ENCODE results near the gene HPCAL4.

The HPCAL4 gene

DNA sequence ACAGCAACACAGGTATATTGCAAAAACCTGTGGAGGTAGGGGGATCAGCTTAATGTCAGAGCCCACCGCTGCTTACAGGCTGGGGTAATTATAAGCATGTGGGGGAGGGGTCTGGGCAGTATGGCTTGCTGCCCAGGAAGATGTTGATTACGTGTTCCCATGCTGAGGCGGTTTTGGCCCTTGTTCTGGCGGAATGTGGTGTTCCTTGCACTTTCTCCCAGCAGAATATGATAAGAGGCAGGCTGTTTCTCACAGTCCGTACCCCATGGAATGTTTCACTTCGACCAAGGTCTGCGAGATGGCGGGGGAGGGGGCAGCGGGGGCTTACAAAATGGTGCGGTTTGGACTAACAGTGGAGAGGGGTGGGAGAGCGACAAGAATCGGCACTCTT is 9.8 kb upstream of the HPCAL4 start:
- no peak for DNase-seq (ENCODE audit: low spot score)

- DNase-seq (ENCODE audit: low spot score), result no peak
Measured at GRCh38 chr1:39700348-39700747, 9.1 kb upstream of the HPCAL4 start.

DNA sequence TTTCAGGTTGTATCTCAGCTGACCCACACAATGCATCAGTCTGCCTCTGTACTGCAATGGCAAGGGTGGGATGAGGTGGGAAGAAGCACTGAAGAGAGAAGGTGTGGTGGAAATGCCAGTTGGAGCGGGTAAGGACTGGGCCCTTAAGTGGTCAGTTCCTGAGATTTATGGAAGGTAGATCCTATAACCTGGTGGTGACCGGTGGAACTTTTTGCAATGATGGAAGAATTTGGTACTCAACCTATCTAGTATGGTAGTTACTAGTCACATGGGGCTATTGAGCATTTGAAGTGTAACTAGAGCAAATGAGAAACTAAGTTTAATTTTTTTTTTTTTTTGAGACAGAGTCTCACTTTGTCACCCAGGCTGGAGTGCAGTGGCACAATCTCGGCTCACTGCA is 8.2 kb upstream of the HPCAL4 start:
- no peak for DNase-seq (ENCODE audit: low spot score)

GRCh38 chr1:39698568-39698967 is 7.3 kb upstream of the HPCAL4 start:
- no peak for DNase-seq (ENCODE audit: low spot score)

DNA sequence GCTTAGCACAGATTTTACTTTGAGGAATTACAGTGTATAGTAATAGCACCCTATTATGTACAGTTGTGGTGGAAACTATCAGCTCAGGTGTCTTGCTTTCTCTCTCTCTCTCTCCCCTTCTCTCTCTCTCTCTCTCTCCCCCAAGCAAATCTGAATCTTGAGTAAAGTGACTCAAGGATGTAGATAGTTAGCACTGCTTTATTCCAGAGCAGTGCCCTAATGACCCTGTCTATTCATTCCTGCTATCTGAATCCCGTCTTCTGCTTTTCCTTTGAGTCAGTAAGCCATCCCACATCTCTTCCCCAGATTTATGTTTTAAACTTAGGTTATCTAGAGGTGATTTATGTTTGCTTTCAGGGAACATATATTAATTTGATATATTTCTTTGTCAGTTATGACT is 5.2 kb upstream of the HPCAL4 start:
- no peak for DNase-seq (ENCODE audit: low spot score)

GRCh38 chr1:39695016-39695415 is 3.8 kb upstream of the HPCAL4 start:
- no peak for DNase-seq (ENCODE audit: low spot score)

- DNase-seq (ENCODE audit: low spot score), result no peak
Measured at GRCh38 chr1:39694026-39694425, 2.8 kb upstream of the HPCAL4 start.

- DNase-seq (ENCODE audit: low spot score), result no peak
Measured at GRCh38 chr1:39692152-39693074, 1.2 kb upstream of the HPCAL4 start.

GRCh38 chr1:39690794-39691382 is 345 bp downstream of the HPCAL4 start:
- DNase-seq (ENCODE audit: low spot score), result no peak

GRCh38 chr1:39690225-39690624 is 1.0 kb downstream of the HPCAL4 start:
- DNase-seq (ENCODE audit: low spot score), result no peak

DNA sequence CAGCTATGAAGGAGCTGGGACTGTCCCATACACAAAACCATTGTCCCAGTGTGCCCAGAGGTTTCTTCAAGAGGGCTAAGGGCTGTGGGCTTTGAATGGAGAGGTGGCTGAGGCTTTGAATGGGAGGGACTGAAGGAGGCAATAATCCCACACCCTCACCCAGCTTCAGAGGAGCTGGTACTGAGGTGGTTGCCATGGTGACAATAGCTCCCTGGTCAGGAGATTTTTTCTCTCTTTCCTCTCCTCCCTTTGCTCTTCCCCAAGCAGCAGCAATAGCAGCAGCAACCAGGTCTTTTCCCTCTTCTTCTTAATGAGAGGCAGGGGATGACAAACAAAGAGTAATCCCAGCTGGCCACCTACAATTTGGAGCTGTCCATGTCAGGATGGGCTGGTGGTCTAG is 1.6 kb downstream of the HPCAL4 start:
- no peak for DNase-seq (ENCODE audit: low spot score)

GRCh38 chr1:39689214-39689613 is 2.0 kb downstream of the HPCAL4 start:
- no peak for DNase-seq (ENCODE audit: low spot score)

DNA sequence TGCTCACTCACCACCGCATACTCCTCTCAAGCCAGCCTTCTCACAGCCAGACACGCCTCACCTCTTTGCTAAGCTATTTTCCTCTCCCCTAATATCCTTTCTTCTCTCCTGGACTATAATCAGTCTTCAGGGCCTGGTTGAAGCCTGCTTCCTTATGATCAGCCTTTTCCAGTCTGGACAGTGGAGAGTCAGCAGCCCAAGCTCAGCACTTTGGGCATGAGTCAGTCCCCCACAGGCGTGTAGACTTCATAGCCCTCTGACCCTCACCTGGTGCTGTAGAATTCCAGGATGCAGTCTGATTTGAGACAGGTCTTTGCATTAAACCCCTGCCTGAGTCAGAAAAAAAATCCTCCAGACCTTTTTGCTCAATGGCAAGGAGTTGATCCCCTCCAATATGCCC is 2.5 kb downstream of the HPCAL4 start:
- no peak for DNase-seq (ENCODE audit: low spot score)

DNA sequence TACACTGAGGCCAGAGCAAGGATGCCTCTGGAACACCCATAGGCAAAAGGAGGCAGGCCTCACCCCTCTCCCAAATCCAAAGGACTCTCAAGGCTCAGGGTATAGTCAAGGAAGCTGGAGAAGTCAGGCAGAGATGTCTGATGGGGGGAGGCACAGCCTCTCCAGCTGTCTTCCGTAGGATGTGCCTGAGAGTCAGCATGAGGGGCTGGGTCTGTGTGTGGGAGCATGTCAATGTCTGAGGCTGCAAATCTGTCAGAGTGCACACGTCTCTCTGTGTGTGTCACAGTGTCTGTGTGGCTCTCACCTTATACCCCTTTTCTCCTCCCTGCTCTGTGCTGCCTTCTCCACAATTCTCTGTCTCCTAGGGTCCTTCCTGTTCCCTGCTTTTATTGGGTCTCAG is 4.0 kb downstream of the HPCAL4 start:
- no peak for DNase-seq (ENCODE audit: low spot score)

GRCh38 chr1:39685071-39685470 is 6.2 kb downstream of the HPCAL4 start:
- DNase-seq (ENCODE audit: low spot score), result no peak

GRCh38 chr1:39684313-39684664 is 6.9 kb downstream of the HPCAL4 start:
- DNase-seq (ENCODE audit: low spot score), result no peak

GRCh38 chr1:39683591-39684312 is 7.5 kb downstream of the HPCAL4 start:
- DNase-seq (ENCODE audit: low spot score), result no peak

DNA sequence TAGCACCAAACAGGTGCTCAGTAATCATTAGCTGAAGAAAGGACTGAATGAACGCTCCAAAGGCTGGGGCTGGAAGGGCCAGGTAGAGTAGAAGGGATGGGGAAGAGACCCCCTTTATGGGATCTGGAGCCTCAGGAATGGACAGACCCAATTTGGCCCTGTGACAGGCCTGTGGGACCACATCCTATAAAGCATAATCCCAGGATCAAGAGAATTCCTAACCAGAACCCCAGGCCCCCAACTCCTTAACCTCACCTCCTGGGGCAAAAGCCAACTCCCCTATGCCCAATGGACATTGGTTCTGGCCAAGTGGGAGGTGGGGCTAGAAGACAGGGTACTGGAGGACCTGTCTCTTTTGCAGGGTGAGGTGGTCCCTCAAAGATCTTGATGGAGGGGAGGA is 9.2 kb downstream of the HPCAL4 start:
- DNase-seq (ENCODE audit: low spot score), result no peak

DNA sequence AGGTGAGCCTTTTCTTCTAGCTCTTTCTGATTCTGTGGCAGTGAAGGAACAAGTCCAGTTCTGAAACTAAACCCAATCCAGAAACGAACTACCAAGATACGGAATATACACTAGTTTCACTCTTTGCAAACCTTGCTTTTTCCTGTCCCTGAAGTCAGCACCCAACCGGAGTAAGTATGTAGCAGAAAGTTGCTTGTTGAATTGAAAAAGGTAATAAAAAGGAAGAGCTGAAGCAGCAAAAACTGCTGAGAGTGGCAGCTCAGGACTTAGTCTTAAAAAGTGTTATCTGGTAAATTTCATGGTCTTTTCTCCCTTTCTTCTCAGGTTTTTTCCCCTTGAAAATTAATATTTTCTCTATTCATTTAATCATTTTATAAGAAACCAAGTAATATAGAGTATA is 9.9 kb downstream of the HPCAL4 start:
- DNase-seq (ENCODE audit: low spot score), result no peak

GRCh38 chr1:39680751-39681150 is 10.5 kb downstream of the HPCAL4 start:
- DNase-seq (ENCODE audit: low spot score), result no peak

- DNase-seq (ENCODE audit: low spot score), result no peak
Measured at GRCh38 chr1:39679821-39680220, 11.4 kb downstream of the HPCAL4 start.

GRCh38 chr1:39678889-39679288 is 12.3 kb downstream of the HPCAL4 start:
- no peak for DNase-seq (ENCODE audit: low spot score)

- no peak for DNase-seq (ENCODE audit: low spot score)
Measured at GRCh38 chr1:39677645-39678044, 13.6 kb downstream of the HPCAL4 start.
